NCI-H510A treated with DMSO at 0.1 percent for 48 hours (cell line): ENCODE data around the gene AMT.
A peak's percentile ranks its signal among the peaks of the same experiment; 100 is the strongest.

ENCODE experiments used
- DNase-seq: peaks from one replicate; lab custom pipeline; 2025; lab: John Stamatoyannopoulos, UW

The AMT gene

GRCh38 chr3:49422379-49423248 is at the start of gene AMT:
Gene AMT (minus strand): TSS chr3:49422473. CDS start chr3:49422450, 23 bp downstream.
- no peak for DNase-seq

GRCh38 chr3:49470714-49471420 is 48.6 kb upstream of the AMT start:
- DNase-seq, result no peak

- peak; percentile 75 for DNase-seq
Measured at GRCh38 chr3:49469936-49470713, 47.9 kb upstream of the AMT start, which contains the start of gene DAG1. Gene DAG1 (plus strand): TSS chr3:49470267. CDS start chr3:49510535, 40,268 bp downstream.

GRCh38 chr3:49469037-49469935 is 47.0 kb upstream of the AMT start:
- DNase-seq, result peak; percentile 75

GRCh38 chr3:49466085-49466484 is 43.8 kb upstream of the AMT start:
- DNase-seq, result no peak

- DNase-seq, result no peak
Measured at GRCh38 chr3:49465270-49466034, 43.2 kb upstream of the AMT start.

- DNase-seq, result no peak
Measured at GRCh38 chr3:49462222-49462621, 39.9 kb upstream of the AMT start.

- no peak for DNase-seq
Measured at GRCh38 chr3:49461443-49462171, 39.3 kb upstream of the AMT start.

- DNase-seq, result no peak
Measured at GRCh38 chr3:49460956-49461355, 38.7 kb upstream of the AMT start.

GRCh38 chr3:49460188-49460890 is 38.1 kb upstream of the AMT start:
- DNase-seq, result no peak

- DNase-seq, result no peak
Measured at GRCh38 chr3:49456466-49456865, 34.2 kb upstream of the AMT start.

GRCh38 chr3:49454898-49455681 is 32.8 kb upstream of the AMT start:
- no peak for DNase-seq

- DNase-seq, result no peak
Measured at GRCh38 chr3:49454458-49454857, 32.2 kb upstream of the AMT start.

- DNase-seq, result no peak
Measured at GRCh38 chr3:49453621-49454020, 31.3 kb upstream of the AMT start.

- no peak for DNase-seq
Measured at GRCh38 chr3:49445391-49445790, 23.1 kb upstream of the AMT start.

- no peak for DNase-seq
Measured at GRCh38 chr3:49434731-49435130, 12.5 kb upstream of the AMT start.

- DNase-seq, result no peak
Measured at GRCh38 chr3:49428752-49429080, 6.4 kb upstream of the AMT start.

- no peak for DNase-seq
Measured at GRCh38 chr3:49427586-49427985, 5.3 kb upstream of the AMT start.

GRCh38 chr3:49424816-49425215 is 2.5 kb upstream of the AMT start:
- DNase-seq, result no peak
